ENCODE results near the gene ARID5A.

DNA sequence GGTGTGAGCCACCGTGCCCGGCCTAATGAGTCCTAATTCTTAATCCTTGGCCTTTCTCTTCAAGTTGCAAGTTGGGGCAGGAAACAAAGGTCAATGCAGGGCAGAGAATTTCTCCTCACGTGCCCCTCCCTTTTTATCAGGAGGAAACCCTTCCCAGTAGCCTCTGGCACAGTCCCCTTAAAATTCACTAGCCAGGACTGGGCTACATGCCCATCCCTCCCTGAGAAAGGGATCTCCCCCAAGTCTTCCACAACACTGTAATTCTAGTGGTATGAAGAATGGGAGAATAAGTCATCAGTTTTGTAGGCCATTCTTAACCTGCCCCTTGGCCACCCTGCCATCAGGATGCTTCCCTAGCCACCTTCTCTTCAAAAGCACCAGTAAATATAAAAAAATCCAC, 42.2 kb downstream of the ARID5A start:
- TF ChIP-seq POLR2AphosphoS5 (IDR thresholded peaks at IDR 0.05) (no peak), POLR2A (IDR thresholded peaks at IDR 0.05) (no peak)
- TF ChIP-seq, protein P1, sequence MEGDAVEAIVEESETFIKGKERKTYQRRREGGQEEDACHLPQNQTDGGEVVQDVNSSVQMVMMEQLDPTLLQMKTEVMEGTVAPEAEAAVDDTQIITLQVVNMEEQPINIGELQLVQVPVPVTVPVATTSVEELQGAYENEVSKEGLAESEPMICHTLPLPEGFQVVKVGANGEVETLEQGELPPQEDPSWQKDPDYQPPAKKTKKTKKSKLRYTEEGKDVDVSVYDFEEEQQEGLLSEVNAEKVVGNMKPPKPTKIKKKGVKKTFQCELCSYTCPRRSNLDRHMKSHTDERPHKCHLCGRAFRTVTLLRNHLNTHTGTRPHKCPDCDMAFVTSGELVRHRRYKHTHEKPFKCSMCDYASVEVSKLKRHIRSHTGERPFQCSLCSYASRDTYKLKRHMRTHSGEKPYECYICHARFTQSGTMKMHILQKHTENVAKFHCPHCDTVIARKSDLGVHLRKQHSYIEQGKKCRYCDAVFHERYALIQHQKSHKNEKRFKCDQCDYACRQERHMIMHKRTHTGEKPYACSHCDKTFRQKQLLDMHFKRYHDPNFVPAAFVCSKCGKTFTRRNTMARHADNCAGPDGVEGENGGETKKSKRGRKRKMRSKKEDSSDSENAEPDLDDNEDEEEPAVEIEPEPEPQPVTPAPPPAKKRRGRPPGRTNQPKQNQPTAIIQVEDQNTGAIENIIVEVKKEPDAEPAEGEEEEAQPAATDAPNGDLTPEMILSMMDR (IDR thresholded peaks at IDR 0.05): no peak
